SH-SY5Y (cell line): Measurements from ENCODE around the gene NYNRIN.

ENCODE experiments used
- GATA2 ChIP-seq: IDR thresholded peaks from 2 replicates; pipeline ENCODE4 v1.6.1; 2011; ENCODE audit warnings: mild to moderate bottlenecking, low read depth, low read length
- GATA3 ChIP-seq: IDR thresholded peaks from 2 replicates; pipeline ENCODE4 v1.6.1; 2011; ENCODE audit warnings: low read depth, mild to moderate bottlenecking, low read length, moderate library complexity

The NYNRIN gene

GRCh38 chr14:24426150-24426911, 27.5 kb downstream of the NYNRIN start:
- TF ChIP-seq GATA3, result no peak
- TF ChIP-seq GATA2, result no peak

GRCh38 chr14:24426912-24427536, 28.2 kb downstream of the NYNRIN start:
- TF ChIP-seq GATA3, result no peak
- TF ChIP-seq GATA2, result no peak

GRCh38 chr14:24427537-24428508, 29.0 kb downstream of the NYNRIN start:
- TF ChIP-seq GATA2, result no peak
- TF ChIP-seq GATA3, result no peak

GRCh38 chr14:24428628-24429394, 30.0 kb downstream of the NYNRIN start:
- no peak for TF ChIP-seq GATA3
- TF ChIP-seq GATA2, result no peak

GRCh38 chr14:24429395-24430142, 30.8 kb downstream of the NYNRIN start, which contains the start of the genes CBLN3 and KHNYN:
TSS of gene CBLN3 (minus strand) at chr14:24429668. CDS start at chr14:24429054, 614 bp downstream.
TSS of gene KHNYN (plus strand) at chr14:24429954. CDS start at chr14:24430731, 777 bp downstream.
- no peak for TF ChIP-seq GATA3
- no peak for TF ChIP-seq GATA2

GRCh38 chr14:24430143-24430681, 31.4 kb downstream of the NYNRIN start:
- TF ChIP-seq GATA3 (no peak), GATA2 (no peak)

GRCh38 chr14:24430682-24431568, 32.1 kb downstream of the NYNRIN start:
- TF ChIP-seq GATA2 (no peak), GATA3 (no peak)

GRCh38 chr14:24431569-24432258, 32.9 kb downstream of the NYNRIN start:
- TF ChIP-seq GATA3, result no peak

- no peak for TF ChIP-seq GATA3
These were observed 33.7 kb downstream of the NYNRIN start for GRCh38 chr14:24432259-24433131.

- no peak for TF ChIP-seq GATA3
- no peak for TF ChIP-seq GATA2
These were observed 35.2 kb downstream of the NYNRIN start for GRCh38 chr14:24434036-24434435.
